Ureter (tissue), 1 donor: ENCODE results near the gene GAGE12D. TPM values are rescaled to one million over a fixed set of nuclear protein-coding genes. Genes with fewer than 3 reads are reported as not detected.
"Not testable (repeated sequence)": the region's sequence is repeated elsewhere in the genome, so short reads cannot be mapped to it uniquely, and the experiment has no call there.

Experiments used
- DNase-seq: peaks from one replicate; pipeline ENCODE4 v3.0.0-alpha.2; 2020; ENCODE audit warnings: low spot score
- total RNA-seq: library from RNA; stranded (reverse); gene quantifications from one replicate; pipeline ENCODE4 v1.2.4, GENCODE V29; 2023
- donor health status: DM: yes; HTN: yes; CAD: no.

The GAGE12D gene
- not detected for total RNA-seq

- DNase-seq, result not testable (repeated sequence)
Measured at GRCh38 chrX:49541433-49541832, at the start of gene GAGE12D. GAGE12D (plus strand) TSS chrX:49541733; CDS start chrX:49542888, 1,155 bp downstream.

- not testable (repeated sequence) for DNase-seq
Measured at GRCh38 chrX:49531877-49532276, 9.7 kb upstream of the GAGE12D start, which contains the start of gene GAGE12C. GAGE12C (plus strand) TSS chrX:49532177; CDS start chrX:49533332, 1,155 bp downstream.

GRCh38 chrX:49550989-49551388 lies 9.5 kb downstream of the GAGE12D start, which contains the start of gene GAGE12E:
GAGE12E (plus strand) TSS chrX:49551289; CDS start chrX:49552444, 1,155 bp downstream.
- not testable (repeated sequence) for DNase-seq

GRCh38 chrX:49560542-49560941 lies 19.0 kb downstream of the GAGE12D start, which contains the start of gene GAGE12F:
GAGE12F (plus strand) TSS chrX:49560842; CDS start chrX:49561997, 1,155 bp downstream.
- DNase-seq, result not testable (repeated sequence)

GRCh38 chrX:49568728-49569127 lies 27.2 kb downstream of the GAGE12D start:
- DNase-seq, result peak; percentile 36

GRCh38 chrX:49569152-49569551 lies 27.6 kb downstream of the GAGE12D start:
- DNase-seq, result peak; percentile 32

GRCh38 chrX:49570100-49570499 lies 28.6 kb downstream of the GAGE12D start, which contains the start of gene GAGE12G:
GAGE12G (plus strand) TSS chrX:49570400; CDS start chrX:49571555, 1,155 bp downstream.
- not testable (repeated sequence) for DNase-seq

- DNase-seq, result not testable (repeated sequence)
Measured at GRCh38 chrX:49579649-49580048, 38.1 kb downstream of the GAGE12D start, which contains the start of gene GAGE12H. GAGE12H (plus strand) TSS chrX:49579949; CDS start chrX:49581104, 1,155 bp downstream.

GRCh38 chrX:49589196-49589595 lies 47.7 kb downstream of the GAGE12D start, which contains the start of gene GAGE2A:
GAGE2A (plus strand) TSS chrX:49589496; CDS start chrX:49590651, 1,155 bp downstream.
- not testable (repeated sequence) for DNase-seq

- DNase-seq, result peak; percentile 51
Measured at GRCh38 chrX:49589769-49590478, 48.4 kb downstream of the GAGE12D start.

GRCh38 chrX:49590488-49590887 lies 49.0 kb downstream of the GAGE12D start:
- not testable (repeated sequence) for DNase-seq

Other genes starting within 250 kb of the GAGE12D start
- not detected for gene GAGE10, start 238.1 kb upstream of the GAGE12D start, total RNA-seq
- gene GAGE12J, start 219.7 kb upstream of the GAGE12D start, total RNA-seq, result not detected
- gene GAGE13, start 210.2 kb upstream of the GAGE12D start, total RNA-seq, result not detected
- gene GAGE12C, start 9.6 kb upstream of the GAGE12D start, total RNA-seq, result not detected
- not detected for gene GAGE12E, start 9.6 kb downstream of the GAGE12D start, total RNA-seq
- not detected for gene GAGE12F, start 19.1 kb downstream of the GAGE12D start, total RNA-seq
- gene GAGE12G, start 28.7 kb downstream of the GAGE12D start, total RNA-seq, result not detected
- gene GAGE12H, start 38.2 kb downstream of the GAGE12D start, total RNA-seq, result not detected
- gene GAGE2A, start 47.8 kb downstream of the GAGE12D start, total RNA-seq, result not detected
- not detected for gene GAGE1, start 57.3 kb downstream of the GAGE12D start, total RNA-seq
- not detected for gene PAGE1, start 154.3 kb downstream of the GAGE12D start, total RNA-seq